GM18520 (cell line): ENCODE data around the gene GPC4.
"Not testable (repeated sequence)": the region's sequence is repeated elsewhere in the genome, so short reads cannot be mapped to it uniquely, and the experiment has no call there.

Experiments used
- ATAC-seq: cut with Tn5 transposase; IDR thresholded peaks from one replicate; pipeline ENCODE4 v1.9.1; 2021; ENCODE audit not compliant: unreplicated experiment

GPC4 gene

DNA sequence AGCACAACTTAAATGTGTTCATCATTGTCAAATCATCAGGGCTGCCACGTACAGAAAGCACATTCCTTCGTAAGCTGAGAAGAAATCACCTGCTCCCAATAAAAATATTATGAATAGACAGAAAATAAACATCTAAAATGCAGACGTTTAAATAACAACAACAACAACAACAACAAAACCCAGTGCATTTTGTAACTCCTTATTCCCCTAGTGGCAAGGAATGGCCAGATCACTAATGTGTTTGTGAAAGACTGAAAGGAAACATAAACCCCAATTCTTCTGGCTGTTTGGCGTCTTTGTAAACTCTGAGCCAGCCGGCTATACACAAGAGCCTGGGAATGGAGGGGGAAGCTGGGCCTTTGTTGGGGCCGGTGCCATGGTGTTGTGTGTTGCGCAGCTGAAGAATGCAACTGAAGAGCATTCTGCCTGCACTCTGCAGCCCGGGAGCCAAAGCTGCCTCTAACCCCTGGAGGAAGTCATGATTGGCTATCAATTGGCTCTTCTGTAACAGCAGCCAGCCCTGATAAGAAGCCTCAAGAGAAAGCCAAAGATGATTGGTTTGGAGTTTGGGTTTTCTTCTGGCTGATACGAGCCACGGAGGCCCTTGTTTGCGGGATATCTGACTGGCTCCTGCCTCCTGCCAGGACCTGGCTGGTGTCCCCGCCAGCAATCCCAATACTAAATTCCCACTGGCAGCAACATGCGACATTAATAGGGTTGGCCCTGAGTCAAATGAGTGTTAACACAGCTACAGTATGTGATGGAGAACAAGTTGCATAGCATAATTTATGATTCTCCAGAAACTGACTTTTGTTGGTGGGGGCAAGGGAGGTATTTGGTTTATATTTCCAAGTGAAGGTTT lies 107.4 kb downstream of the GPC4 start:
- no peak for ATAC-seq

DNA sequence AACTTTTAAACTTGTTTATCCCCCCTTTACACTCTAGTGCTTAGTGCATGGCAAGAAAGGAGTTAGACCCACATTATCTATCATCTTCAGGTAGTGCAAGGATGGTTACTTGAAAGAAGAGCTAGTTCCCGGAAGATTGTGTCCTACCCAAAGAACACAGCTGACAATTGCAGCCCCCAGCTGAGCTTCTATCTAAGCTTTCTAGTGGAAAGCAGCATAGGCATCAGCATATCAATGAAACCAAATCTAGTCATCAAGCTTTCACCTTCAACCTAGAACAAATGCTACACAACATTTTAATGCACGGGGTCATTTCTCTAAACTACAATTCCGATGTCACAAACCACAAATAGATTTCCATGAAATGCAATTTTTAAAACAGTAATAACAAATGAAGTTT lies 108.2 kb downstream of the GPC4 start:
- no peak for ATAC-seq

DNA sequence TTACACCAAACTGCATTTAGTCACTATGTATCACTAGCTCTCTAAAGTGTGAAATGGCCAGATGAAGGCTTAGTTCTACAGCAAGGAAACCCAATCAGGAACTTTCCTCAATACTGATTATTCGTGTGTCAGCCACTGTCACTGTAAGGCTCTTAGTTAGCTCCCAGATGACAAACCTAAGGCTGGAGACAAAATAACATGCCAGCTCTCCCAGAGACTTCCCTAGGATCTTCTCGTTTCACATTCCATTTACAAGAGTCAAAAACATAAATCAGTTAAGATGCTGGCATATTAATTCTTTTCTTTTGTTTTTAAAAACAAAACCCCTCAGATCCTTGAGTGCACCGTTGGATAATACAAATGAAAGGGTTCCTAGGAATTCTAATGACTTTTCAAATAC lies 109.0 kb downstream of the GPC4 start:
- no peak for ATAC-seq

DNA sequence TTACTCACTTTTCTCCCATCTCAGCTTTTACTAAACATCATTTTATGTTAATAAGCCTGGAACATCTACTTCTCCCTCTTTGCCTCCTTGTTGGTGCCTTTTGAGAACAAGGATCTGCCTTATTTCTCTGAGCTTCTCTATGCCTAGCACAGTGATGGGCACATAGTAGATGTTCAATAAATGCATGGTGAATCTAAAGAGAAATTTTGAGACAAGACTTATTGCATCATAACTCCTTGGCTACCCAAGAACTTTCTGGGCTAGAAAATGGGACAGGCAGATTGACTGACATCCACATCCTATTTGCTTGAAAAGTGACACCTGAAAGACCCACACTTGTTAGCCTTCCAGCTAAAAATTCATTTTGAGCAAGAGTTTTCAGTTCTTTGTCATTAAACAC lies 109.9 kb downstream of the GPC4 start:
- ATAC-seq = no peak

DNA sequence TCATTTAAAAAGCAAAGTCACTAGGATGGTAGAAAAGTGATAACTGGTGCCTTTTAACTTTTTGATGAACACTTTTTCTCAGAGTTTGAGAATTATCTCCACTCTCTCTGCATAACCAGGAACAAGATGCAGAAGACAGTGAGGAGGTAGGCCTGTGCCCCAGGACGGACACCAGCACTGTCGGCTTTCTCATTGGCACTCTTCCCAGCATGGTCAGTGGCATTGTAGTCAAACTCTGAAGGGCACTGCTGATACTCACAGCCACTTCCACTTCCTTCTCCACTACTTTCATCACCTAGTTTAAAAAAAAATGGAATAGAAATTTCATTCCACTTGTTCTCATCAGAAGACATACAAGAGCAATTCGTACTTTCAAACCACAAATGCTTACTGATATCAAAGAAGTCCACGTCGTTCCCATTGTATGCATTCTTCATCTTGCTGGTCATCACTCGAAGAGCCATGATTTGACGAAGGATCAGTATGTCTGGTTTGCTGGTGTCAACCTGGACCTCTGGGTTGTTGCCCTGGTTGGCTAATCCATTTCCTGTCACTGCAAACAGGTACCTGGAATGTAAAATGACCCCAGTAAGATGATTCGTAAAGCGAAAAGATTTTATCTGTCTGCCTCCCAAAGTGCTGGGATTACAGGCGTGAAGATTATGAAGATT lies 112.4 kb downstream of the GPC4 start:
- ATAC-seq = no peak

DNA sequence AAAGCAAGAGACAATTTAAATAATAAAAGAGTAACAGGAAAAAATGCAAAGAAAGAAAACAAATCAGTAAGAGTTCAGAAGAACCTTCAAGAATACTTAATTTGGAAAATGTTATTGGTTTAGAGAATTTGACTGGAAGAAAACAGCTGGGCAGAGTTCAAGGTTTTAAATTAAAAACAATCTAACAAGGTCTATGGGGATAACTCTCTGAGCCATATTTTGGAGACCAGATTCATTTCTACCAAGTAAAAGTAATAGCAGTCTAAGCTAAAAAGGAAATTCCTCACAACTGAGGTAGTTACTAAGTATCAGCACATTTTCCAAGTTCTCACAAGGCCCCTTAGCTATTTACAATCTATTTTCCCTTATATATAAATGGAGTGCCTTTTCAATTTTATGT lies 114.7 kb downstream of the GPC4 start:
- no peak for ATAC-seq

DNA sequence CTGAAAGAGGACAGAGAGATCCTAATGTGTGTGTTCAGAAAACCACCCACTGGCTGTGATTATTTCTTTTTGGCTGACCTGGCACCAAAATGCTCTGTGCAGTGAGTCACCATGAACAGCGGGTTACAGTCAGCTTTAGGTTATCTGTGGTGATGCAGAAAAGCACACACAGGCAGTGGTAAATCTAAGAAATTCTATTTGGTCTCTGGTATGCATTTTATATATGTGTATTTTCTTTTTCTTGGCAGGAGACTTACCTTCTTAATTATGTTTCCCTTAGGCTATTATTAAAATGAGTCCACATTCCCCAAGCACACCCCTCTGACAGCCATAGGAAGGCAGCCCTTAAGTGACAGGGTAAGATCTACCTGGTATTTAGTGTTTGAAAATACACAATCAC lies 118.0 kb downstream of the GPC4 start:
- no peak for ATAC-seq

DNA sequence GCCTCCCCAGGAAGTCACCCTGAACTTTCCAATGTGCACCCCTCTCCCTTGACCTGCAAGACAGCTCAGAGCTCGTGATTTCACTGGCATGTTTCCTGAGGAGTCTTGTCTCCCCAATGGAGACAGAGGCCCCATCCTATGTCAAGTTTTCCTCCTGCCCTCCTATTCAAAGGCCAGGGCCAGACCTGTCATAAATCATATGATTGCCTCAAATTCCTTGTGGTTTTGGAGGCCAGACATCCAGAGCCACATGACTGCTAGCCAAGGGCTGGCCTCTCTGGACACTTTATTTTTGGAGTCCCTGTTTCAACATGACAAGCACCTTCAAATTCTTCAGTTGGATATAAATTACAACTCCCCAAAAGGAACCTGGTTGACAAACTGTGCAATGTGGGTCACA lies 121.2 kb downstream of the GPC4 start:
- ATAC-seq = no peak

DNA sequence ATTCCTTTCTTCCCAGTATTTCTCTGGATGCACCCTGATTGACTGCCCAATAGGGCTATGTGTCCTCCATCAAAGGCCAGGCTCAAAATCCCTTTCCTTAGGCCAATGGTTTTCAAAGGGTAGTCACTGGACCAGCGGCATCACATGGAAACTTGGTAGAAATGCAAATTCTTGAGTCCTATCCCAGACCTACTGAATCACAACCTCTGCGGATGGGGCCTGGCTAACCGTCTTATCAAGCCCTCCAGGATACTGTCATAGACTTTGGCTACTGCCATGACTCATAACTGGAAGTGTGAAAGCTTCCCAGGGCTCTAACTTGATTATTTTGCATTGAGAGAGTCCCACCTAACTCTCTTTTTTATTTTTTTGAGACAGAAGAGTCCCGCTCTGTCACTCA lies 125.2 kb downstream of the GPC4 start:
- no peak for ATAC-seq

DNA sequence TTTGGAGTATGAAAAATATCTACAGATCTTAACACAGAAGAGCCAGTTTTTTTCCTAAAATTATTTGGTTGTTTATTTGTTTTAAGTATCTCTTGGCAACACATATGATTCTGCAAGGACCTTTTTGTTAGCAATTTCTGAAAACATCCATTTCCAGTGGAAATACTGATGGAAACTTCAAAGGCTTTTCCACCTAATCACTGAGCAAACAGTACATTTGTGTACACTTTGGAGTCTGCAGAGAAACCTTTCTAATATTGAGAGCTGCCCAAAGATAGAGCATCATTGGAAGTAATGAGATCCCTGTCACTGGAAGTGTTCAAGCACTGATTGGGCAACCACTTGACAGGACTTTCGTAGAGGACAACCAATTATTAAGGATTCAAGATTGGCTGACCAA lies 127.4 kb downstream of the GPC4 start:
- ATAC-seq = no peak

DNA sequence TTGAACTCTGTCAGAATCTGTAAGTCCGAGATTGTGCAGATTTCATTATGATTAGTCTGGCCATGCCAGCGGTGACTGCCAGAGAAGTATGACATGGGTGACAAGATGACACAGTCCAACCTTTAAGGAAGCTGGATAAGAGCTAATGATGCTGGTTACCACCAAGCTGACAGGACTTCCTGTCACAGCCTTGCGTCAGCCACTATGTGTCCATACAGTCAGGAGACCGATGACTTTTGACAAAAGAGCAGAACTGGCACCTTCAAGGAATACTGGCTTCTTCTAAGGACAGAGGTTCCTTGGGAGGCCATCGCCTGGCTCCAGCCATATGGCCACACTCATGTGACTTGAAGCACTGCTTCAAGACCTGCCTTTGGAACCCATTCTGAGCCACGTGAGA lies 129.9 kb downstream of the GPC4 start:
- ATAC-seq = no peak

DNA sequence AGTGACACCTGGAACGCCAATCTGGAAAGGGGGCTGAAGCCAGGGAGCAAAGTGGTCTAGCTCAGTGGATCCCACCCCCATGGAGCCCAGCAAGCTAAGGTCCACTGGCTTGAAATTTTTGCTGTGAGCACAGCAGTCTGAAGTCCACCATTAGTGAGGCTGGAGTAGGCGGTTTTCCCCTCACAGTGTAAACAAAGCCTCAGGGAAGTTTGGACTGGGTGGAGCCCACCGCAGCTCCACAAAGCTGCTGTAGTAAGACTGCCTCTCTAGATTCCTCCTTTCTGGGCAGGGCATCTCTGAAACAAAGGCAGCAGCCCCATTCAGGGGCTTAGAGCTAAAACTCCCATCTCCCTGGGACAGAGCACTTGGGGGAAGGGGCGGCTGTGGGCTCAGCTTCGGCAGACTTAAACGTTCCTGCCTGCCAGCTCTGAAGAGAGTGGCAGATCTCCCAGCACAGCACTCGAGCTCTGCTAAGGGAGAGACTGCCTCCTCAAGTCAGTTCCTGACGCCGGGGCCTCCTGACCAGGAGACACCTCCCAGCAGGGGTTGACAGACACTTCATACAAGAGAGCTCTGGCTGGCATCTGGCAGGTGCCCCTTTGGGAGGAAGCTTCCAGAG lies 136.1 kb downstream of the GPC4 start:
- not testable (repeated sequence) for ATAC-seq

DNA sequence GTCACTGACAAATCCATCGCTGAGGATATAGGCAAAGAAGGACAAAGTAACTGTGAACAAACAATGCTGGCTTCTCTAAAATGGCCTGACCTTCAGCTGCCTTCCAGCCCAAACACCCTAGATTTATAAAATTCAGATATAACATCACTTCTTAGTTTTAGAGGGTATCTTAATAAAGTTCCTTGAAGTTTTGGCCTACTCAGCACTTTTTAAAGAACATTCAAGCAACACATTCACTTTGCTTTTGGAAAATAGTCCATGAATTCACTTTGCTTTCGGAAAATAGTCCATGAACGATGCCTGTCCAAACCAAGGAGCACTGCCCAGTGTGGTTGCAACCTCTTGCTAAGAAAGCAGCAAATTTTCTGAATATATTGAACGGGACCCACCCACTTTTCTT lies 142.1 kb downstream of the GPC4 start:
- no peak for ATAC-seq

DNA sequence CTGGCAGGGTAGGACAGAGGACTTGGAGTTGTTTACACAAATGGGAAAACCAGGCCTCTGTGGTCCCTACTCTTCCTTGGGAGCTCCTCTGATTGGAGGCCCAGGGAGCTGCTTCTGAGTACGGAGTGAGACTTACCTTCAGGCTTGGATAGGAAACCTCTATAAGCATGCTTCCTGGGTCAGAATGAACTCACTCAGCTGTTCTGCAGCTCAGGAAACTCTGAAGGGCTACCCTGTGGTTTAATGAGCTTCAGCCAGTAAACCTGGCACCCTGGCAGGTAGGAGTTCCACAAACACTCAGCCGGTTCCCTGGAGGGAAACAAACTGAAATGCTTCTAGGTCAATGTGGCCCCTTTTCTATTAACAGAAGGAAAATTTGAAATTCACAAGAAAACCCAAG lies 146.1 kb downstream of the GPC4 start:
- no peak for ATAC-seq

DNA sequence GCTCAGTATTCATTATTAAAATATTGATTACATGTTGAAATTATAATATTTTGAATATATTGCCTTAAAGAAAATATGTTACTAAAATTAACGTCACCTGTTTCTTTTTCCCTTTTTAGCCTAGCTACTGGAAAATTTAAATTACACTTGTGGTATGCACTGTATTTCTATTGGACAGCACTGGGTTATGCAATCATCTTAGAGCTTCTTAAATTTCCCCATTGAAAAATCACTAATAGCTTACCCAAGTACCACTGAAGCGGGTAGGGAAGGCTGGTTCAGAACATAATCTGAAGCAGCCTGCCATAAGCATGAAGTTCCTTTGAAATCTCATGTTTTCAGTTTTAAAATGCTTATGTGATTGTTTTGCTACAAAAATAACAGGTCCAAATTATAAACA lies 147.7 kb downstream of the GPC4 start:
- ATAC-seq = no peak

DNA sequence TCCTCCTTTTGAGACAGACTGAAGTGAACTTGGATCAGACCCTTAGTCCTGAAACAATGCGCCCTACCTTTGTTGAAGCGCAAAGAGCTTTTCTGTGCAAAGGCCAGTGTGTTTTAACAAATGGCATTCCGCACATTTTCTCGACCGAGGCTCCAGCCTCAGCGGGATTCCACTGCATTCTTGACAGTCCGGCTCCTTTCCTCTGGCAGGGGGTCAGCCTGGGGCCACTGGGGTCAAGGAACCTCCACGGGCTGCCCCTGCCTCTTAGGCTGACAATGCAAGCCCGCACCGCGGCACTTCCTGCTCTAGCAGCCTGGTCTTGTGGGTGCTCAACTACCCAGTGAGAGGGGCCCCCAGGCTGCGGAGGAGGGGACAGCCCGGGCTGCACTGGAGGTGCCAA lies 150.0 kb downstream of the GPC4 start:
- ATAC-seq = no peak

DNA sequence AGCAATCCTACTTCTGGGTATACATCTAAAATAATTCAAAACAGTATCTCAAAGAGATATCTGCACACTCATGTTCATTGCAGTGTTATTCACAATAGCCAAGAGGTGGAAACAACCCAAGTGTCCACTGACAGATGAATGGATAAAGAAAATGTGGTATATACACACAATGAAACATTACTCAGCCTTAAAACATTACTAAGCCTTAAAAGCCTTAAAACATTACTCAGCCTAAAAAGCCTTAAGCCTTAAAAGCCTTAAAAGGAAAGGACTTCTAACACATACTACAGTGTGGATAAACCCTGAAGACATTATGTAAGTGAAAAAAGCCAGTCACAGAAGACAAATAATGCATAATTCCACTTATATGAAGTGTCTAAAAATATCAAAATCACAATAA lies 156.8 kb downstream of the GPC4 start:
- no peak for ATAC-seq

DNA sequence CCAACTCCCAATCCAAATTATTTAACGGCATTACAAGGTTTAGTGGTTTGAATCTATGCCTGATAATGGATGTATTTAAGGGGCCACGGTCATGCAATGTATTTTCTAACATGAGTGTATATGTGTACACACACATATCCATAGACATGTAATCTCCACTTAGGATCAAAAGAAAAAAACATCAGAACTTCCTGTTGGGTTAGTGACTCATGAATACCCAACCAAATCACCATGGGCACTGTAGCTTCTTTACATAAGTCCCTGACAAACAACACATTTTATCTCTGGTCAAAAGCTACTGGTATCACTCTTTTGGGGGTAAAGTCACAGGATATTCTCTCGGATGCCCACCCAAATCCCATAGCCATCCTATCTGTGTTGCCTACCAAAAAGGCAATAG lies 160.6 kb downstream of the GPC4 start:
- ATAC-seq = no peak

DNA sequence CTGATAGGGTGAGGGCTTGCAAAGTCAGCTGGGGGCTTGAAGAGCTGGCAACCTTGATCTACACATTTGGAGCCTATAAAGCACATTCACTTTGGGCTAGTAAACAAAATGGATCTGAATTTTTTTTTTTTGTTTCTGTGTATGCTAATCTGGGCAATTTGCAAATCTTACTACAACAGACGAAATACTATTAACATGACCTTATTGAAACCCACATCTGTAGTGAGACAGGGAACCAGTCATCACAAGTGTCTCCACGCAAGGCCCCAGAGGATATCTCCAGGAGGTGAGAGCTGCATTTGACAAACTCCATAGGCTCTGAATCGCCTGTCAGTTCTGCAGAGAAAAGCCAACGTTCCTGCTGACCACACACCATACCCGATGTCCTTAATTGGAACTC lies 164.1 kb downstream of the GPC4 start:
- no peak for ATAC-seq

DNA sequence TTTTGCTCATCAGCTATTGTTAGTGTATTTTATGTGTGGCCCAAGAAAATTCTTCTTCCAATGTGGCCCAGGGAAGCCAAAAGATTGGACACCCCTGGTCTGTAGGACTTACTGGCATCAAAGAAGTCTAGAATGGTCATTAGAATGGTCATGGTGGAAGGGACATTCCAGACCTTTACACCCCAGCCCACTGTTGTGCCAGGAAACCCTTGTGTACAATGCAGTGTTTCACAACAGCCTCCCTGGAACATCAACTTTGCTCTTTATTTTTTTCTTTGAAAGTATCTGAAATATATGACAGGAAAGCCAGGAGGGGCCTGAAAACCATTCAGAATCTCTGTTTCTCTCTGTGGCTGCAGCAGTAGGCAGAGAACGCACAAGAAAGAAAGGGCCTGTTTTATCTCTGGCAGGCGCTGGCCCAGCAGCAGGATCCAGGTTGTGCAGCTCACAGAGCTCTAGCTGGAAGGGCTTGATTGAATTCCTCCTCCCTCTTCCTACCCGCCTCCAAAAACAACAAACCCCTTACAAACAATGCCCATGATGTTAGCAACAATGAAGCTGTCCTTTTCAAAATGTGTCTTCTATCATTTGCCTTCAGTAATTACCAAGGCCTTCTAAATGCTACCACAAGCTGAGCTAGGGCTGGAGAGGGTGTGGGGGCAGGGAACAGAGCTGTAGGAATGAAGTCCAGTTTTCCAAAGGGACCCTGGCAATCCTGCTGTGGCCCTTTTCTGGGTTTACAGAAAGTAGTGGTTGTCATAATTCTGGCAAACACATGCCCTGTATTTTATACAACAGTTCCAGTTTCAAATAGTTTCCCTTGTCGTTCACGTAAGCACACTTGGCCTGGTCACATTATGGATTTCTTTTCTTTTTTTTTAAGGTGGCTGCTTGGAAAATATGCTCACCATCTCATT lies 164.8 kb downstream of the GPC4 start:
- no peak for ATAC-seq
